Astrocyte of the cerebellum (primary cell): Measurements from ENCODE around the gene NOVA2.

Experiments
- DNase-seq: peaks from one replicate; pipeline ENCODE4 v3.0.0-alpha.2; 2011; ENCODE audit warnings: low read depth
- H3K4me3 ChIP-seq: 2 replicates; pipeline ENCODE4 v1.5.1; 2011; ENCODE audit warnings: mild to moderate bottlenecking, low read depth, low read length, moderate library complexity
- in situ Hi-C: cut with HindIII; loops from 2 replicates; pipeline ENCODE4 v1.10.0; 2017; ENCODE audit warnings: low sequenced_read_pairs
- TF ChIP-seq, protein P1 (sequence below): IDR thresholded peaks from 2 replicates; pipeline ENCODE4 v1.5.1; 2012; ENCODE audit warnings: low read length, low read depth, moderate library complexity, mild to moderate bottlenecking; ENCODE audit errors: missing control alignments

Gene NOVA2

DNA sequence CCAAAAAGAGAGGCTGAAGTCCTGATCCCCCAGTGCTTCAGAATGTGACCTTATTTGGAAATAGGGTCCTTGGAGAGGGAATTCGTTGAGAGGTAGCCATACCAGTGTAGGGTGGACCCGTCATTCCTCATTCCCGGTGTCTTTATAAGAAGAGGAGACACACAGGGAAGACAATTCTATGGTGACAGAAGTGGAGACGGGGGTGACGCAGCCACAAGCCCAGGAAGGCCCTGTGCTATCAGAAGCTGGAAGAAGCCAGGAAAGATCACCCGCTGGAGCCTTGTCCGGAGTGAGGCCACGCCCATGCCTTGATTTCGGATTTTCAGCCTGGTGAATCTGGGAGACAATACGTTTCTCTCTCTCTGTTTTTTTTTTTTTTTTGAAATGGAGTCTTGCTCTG is 68.7 kb downstream of the NOVA2 start:
- no peak for DNase-seq
- TF ChIP-seq, protein P1, sequence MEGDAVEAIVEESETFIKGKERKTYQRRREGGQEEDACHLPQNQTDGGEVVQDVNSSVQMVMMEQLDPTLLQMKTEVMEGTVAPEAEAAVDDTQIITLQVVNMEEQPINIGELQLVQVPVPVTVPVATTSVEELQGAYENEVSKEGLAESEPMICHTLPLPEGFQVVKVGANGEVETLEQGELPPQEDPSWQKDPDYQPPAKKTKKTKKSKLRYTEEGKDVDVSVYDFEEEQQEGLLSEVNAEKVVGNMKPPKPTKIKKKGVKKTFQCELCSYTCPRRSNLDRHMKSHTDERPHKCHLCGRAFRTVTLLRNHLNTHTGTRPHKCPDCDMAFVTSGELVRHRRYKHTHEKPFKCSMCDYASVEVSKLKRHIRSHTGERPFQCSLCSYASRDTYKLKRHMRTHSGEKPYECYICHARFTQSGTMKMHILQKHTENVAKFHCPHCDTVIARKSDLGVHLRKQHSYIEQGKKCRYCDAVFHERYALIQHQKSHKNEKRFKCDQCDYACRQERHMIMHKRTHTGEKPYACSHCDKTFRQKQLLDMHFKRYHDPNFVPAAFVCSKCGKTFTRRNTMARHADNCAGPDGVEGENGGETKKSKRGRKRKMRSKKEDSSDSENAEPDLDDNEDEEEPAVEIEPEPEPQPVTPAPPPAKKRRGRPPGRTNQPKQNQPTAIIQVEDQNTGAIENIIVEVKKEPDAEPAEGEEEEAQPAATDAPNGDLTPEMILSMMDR = no peak
- in situ Hi-C loops = no loop called here
- no peak overlapping the region for H3K4me3 ChIP-seq

DNA sequence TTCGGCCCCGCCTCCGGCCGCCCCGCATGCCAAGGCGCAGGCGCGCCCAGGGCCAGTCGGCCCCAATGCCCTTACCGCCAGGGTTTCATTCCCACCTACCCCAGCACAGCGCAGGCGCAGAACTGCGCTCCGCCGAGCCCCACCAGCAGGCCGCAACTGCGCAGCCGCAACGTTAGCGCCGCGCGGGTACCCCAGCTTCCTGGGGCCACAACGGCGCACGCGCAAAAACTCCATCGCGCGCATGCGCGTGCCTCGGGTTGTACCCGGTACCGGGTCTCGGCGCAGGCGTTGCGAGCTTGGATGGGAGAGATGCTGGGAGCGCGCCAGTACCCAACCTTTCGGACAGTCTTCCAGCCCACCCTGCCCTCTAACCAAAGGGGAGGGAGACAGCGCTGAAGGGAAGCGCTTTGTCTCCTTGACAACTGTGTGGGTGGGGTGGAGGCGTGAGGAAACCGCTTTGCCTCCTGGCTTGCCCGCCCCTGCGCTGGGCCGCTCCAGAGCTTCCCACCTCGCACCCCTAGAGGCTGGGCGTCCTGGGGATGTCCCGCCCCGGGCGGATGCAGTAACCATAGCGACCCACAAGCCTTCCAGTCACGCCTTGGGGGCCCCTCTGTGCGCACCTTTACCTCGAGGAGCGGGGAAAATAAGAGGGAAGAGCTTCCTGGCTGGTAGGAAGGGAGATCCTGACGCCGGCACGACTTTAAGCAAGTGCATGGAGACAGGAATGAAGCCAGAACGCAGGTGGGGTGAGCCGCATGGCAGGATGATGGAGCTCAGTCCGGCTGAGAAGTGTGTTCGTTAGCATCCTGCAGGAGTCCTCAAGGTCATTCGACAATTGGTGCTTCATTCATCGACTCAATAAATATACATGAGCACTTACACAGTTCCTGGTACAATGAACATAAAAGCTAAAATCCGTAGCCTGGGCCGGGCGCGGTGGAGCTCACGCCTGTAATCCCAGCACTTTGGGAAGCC is 70.7 kb downstream of the NOVA2 start:
- peak; percentile 91 for DNase-seq
- in situ Hi-C loops = no loop called here
- H3K4me3 ChIP-seq = peak overlapping the region; percentile 78
- TF ChIP-seq, protein P1 = no peak

DNA sequence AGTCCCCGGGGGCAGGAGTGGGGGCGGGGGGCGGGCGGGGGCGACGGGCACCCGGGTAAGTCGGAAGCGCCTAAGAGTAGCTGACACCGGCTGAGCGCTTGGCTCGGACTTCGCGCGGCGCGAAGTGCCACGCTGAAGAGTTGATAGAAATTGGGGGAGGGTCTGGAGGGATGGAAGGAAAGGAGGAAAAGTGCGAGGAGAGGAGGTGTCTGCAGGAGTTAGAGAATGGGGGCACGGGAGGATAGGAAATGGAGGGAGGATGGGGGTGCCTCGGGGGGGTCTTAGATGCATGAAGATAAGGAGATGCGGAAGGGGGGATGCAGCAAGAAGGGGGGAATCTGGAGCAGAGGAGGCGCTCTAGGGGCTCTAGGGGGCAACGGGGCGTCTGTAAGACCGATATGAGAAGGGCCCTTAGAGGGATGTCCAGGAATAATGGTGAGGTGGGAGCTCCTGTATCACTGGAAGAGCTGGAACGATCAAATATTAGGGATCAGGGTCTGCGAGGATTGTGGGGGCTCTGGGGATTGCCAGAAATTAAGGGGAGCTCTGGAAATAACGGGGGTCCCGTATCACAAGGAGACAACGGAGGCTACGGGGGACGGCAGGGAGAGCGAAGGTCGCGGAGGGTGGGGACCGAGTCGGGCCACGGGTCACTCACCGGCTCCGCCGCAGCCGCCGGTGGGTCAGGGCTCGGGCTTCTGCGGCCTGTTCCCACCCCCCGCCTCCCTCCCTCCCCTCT is 71.6 kb downstream of the NOVA2 start, which contains the start of gene MYPOP:
TSS of gene MYPOP (minus strand) at position 702 of the 739 bp plus-strand sequence. CDS start 840 bp downstream, outside the sequence.
- no peak for DNase-seq
- TF ChIP-seq, protein P1 = no peak
- H3K4me3 ChIP-seq = peak within 1 kb of the TSS; percentile 78
- in situ Hi-C loops = no loop called here

DNA sequence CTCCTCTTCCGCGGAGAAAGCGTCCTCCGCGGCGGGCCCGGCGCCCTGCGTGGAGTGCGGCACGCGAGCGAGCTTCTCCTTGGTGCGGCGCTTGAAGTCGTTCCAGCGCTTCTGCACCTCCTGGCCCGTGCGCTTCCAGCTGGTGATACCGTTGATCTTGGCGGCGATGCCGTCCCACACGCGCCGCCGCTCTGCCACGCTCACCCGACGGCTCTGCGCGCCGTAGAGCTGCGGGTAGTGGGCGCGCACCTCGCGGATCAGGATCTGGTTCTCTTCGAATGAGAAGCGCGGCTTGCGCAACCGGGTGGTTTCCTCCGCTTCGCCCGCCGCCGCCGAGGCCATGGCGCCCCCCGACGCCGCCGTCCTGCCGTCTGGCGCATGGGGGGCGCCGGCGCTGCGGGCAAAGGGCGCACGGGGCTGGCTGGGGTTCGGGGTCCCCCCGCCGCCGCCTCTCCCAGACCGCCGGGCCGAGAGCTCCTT is 72.2 kb downstream of the NOVA2 start:
- in situ Hi-C loops = no loop called here
- H3K4me3 ChIP-seq = peak overlapping the region; percentile 78
- DNase-seq = no peak
- TF ChIP-seq, protein P1 = no peak

DNA sequence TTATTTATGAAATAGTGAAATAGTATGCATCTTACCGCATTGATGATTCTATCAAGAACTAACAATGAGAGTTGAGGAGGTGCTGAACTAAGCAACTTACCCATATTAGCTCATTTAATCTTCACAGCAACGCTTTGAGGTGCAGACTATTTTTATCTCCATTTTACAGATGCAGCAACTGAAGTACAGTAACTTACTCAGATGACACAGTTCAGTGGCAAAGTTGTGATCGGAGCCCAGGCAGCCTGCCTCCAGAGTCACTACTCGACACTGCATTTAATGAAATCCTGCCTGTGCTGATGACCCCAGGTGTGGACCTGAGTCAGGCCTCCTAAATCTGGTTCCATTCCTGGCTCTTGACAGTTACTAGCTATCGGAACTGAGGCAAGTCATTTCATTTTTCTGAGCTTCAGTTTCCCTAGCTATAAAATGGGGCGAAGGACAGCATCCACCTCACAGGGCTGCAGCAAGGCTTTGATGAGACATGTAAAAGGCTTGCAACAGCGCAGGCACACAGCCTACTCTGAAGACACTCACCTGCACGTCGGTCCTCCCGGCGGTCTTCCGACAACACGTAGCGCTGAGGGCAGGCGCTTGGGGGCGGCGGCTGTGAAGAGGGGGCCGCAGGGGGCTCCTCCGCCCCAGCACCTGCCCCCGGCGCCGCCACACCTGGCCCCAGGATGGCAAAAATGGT is 72.8 kb downstream of the NOVA2 start:
- TF ChIP-seq, protein P1 = no peak
- peak overlapping the region; percentile 78 for H3K4me3 ChIP-seq
- in situ Hi-C loops = no loop called here
- no peak for DNase-seq
